SK-N-SH (cell line): ENCODE results near the gene DUSP28.

Experiments
- CTCF ChIP-seq: fragments of 200-600 bp; sonication (generic); IDR thresholded peaks from 2 replicates; pipeline ENCODE4 v1.6.1; 2017; ENCODE audit warnings: antibody characterized with exemption, mild to moderate bottlenecking, moderate library complexity
- FOXJ3 ChIP-seq: sonication (generic); formaldehyde crosslinking; IDR thresholded peaks from 2 replicates; pipeline ENCODE4 v1.5.1; 2020; ENCODE audit warnings: mild to moderate bottlenecking, missing genetic modification reagents
- MXI1 ChIP-seq: IDR thresholded peaks from 2 replicates; pipeline ENCODE4 v1.6.1; 2012; ENCODE audit warnings: mild to moderate bottlenecking, low read depth, low read length, improper control_type of control experiment
- NFIC ChIP-seq: IDR thresholded peaks from 2 replicates; pipeline ENCODE4 v1.4.0; 2012; ENCODE audit warnings: borderline replicate concordance
- NRF1 ChIP-seq: IDR thresholded peaks from 2 replicates; pipeline ENCODE4 v1.6.1; 2012; ENCODE audit warnings: low read depth, mild to moderate bottlenecking, low read length
- POLR2AphosphoS5 ChIP-seq: IDR thresholded peaks from 2 replicates; pipeline ENCODE4 v1.6.1; 2012; ENCODE audit warnings: low read depth, low read length
- RAD21 ChIP-seq: IDR thresholded peaks from 2 replicates; pipeline ENCODE4 v1.6.1; 2012; ENCODE audit warnings: mild to moderate bottlenecking, low read length
- RCOR1 ChIP-seq: fragments of 150-350 bp; IDR thresholded peaks from 2 replicates; pipeline ENCODE4 v1.6.1; 2017; ENCODE audit warnings: antibody characterized with exemption, low read length
- REST ChIP-seq: IDR thresholded peaks from 2 replicates; pipeline ENCODE4 v1.6.1; 2012; ENCODE audit warnings: mild to moderate bottlenecking, low read depth, low read length, moderate library complexity
- SMC3 ChIP-seq: IDR thresholded peaks from 2 replicates; pipeline ENCODE4 v1.6.1; 2012; ENCODE audit warnings: low read depth, low read length, improper control_type of control experiment
- TAF1 ChIP-seq: IDR thresholded peaks from 2 replicates; pipeline ENCODE4 v1.6.1; 2012; ENCODE audit warnings: low read depth, mild to moderate bottlenecking, low read length, moderate library complexity, borderline replicate concordance
- YY1 ChIP-seq: IDR thresholded peaks from 2 replicates; pipeline ENCODE4 v1.4.0; 2012; ENCODE audit warnings: low read depth, mild to moderate bottlenecking

GRCh38 chr2:240576036-240576435 lies 15.9 kb downstream of the DUSP28 start:
- TF ChIP-seq REST = no peak
- TF ChIP-seq FOXJ3 (CRISPR knock-in tag) = no peak
- TF ChIP-seq CTCF = no peak
- no peak for TF ChIP-seq POLR2AphosphoS5
- TF ChIP-seq RCOR1 = no peak
- TF ChIP-seq SMC3 = no peak
- TF ChIP-seq NFIC = no peak
- TF ChIP-seq YY1 = no peak
- no peak for TF ChIP-seq NRF1
- TF ChIP-seq TAF1 = no peak
- no peak for TF ChIP-seq MXI1
- no peak for TF ChIP-seq RAD21
